H1 (cell line): ENCODE data around the gene RALGAPA1. TPM values are rescaled to one million over a fixed set of nuclear protein-coding genes. Genes with fewer than 3 reads are reported as not detected.

ENCODE experiments used
- CTCF ChIA-PET: fragments of 300-600 bp; sonication (Branson Sonifier 250); formaldehyde crosslinking; loops from one replicate; lab custom pipeline; 2021; ENCODE audit not compliant: partially characterized antibody; lab: Charles Lee
- POLR2A ChIA-PET: fragments of 300-600 bp; sonication (Branson Sonifier 250); formaldehyde crosslinking; loops from one replicate; lab custom pipeline; 2021; ENCODE audit warnings: inconsistent platforms; ENCODE audit not compliant: partially characterized antibody; lab: Charles Lee
- DNase-seq, 2 experiments: peaks; one replicate each; pipeline versions ENCODE4 v3.0.0 to v3.0.0-alpha.2; 2010 to 2022; ENCODE audit warnings: low spot score in 2 of 2, low read depth in 1 of 2, mixed read lengths in 1 of 2
- FAIRE-seq: peaks from 2 replicates; lab custom pipeline; 2011; peaks lifted over from hg19 to GRCh38; lab: Jason Lieb, UNC
- H2AFZ ChIP-seq: 2 replicates; pipeline ENCODE4 v1.8.1; 2012; ENCODE audit warnings: low read length, inconsistent platforms
- H2AK5ac ChIP-seq: 2 replicates; pipeline ENCODE4 v1.6.1; 2013; ENCODE audit warnings: low read depth, low read length
- H2BK120ac ChIP-seq: replicated peaks from 2 replicates; pipeline ENCODE3; 2013; ENCODE audit warnings: low read depth, low read length, inconsistent platforms
- H2BK12ac ChIP-seq: 2 replicates; pipeline ENCODE4 v1.6.1; 2013; ENCODE audit warnings: low read depth, low read length
- H2BK15ac ChIP-seq: 2 replicates; pipeline ENCODE4 v1.6.1; 2013; ENCODE audit warnings: low read length
- H2BK20ac ChIP-seq: 2 replicates; pipeline ENCODE4 v1.6.1; 2013; ENCODE audit warnings: low read length
- H2BK5ac ChIP-seq: 2 replicates; pipeline ENCODE4 v1.6.1; 2013; ENCODE audit warnings: low read depth, low read length
- H3K14ac ChIP-seq: 2 replicates; pipeline ENCODE4 v1.6.1; 2013; ENCODE audit warnings: inconsistent platforms; ENCODE audit not compliant: insufficient read length
- H3K18ac ChIP-seq: 2 replicates; pipeline ENCODE4 v1.6.1; 2013; ENCODE audit warnings: low read length; ENCODE audit errors: extremely low read depth
- H3K23ac ChIP-seq: 2 replicates; pipeline ENCODE4 v1.6.1; 2013; ENCODE audit warnings: inconsistent platforms; ENCODE audit not compliant: insufficient read length
- H3K23me2 ChIP-seq: 2 replicates; pipeline ENCODE4 v1.6.1; 2013; ENCODE audit warnings: low read depth, low read length
- H3K27ac ChIP-seq: 2 replicates; pipeline ENCODE4 v1.6.1; 2011; ENCODE audit warnings: low read depth, low read length, inconsistent platforms
- H3K27me3 ChIP-seq, 4 experiments: replicated peaks in 1 of 4; 1 replicate in 1 of 4; 2 replicates in 3 of 4; pipeline versions ENCODE4 v1.6.1 to v1.8.1; 2011 to 2013; ENCODE audit warnings: low read length in 3 of 4, mild to moderate bottlenecking in 3 of 4, inconsistent platforms in 2 of 4, mixed read lengths in 2 of 4, moderate library complexity in 1 of 4; ENCODE audit not compliant: control insufficient read depth in 3 of 4, insufficient read depth in 3 of 4; ENCODE audit errors: extremely low read depth in 1 of 4
- H3K36me3 ChIP-seq, 4 experiments: 2 replicates each; pipeline versions ENCODE4 v1.6.1 to v1.8.1; 2011 to 2013; ENCODE audit warnings: mild to moderate bottlenecking in 4 of 4, low read length in 3 of 4, moderate library complexity in 2 of 4, control low read depth in 1 of 4, inconsistent platforms in 1 of 4; ENCODE audit not compliant: insufficient read depth in 4 of 4, control insufficient read depth in 2 of 4
- H3K4ac ChIP-seq: replicated peaks from 2 replicates; pipeline ENCODE3; 2013; ENCODE audit warnings: low read length, low read depth, mixed read lengths, inconsistent platforms; ENCODE audit not compliant: insufficient read length
- H3K4me1 ChIP-seq, 4 experiments: replicated peaks in 1 of 4; 1 replicate in 1 of 4; 2 replicates in 3 of 4; pipeline versions ENCODE4 v1.6.1 to v1.8.1; 2011 to 2013; ENCODE audit warnings: low read length in 3 of 4, inconsistent platforms in 2 of 4, mixed read lengths in 1 of 4; ENCODE audit not compliant: insufficient read depth in 4 of 4, control insufficient read depth in 3 of 4
- H3K4me2 ChIP-seq, 2 experiments: 2 replicates each; pipeline versions ENCODE4 v1.6.1 to v1.8.1; 2011 to 2013; ENCODE audit warnings: low read depth in 2 of 2, low read length in 2 of 2, control low read depth in 1 of 2, inconsistent platforms in 1 of 2, mild to moderate bottlenecking in 1 of 2; ENCODE audit not compliant: insufficient read depth in 1 of 2
- H3K4me3 ChIP-seq, 4 experiments: fragments of 200-600, 300-600 bp in 1 of 4; sonication (generic), shearing (Covaris generic), sonication (Bioruptor Twin) in 1 of 4; 2 replicates each; pipeline versions ENCODE4 v1.5.1 to v1.8.1; 2011 to 2016; ENCODE audit warnings: low read length in 4 of 4, low read depth in 3 of 4, control low read depth in 2 of 4, inconsistent platforms in 2 of 4, mild to moderate bottlenecking in 2 of 4, mixed read lengths in 1 of 4, moderate library complexity in 1 of 4; ENCODE audit not compliant: insufficient read depth in 2 of 4; ENCODE audit errors: extremely low read depth in 1 of 4
- H3K56ac ChIP-seq: replicated peaks from 2 replicates; pipeline ENCODE3; 2013; ENCODE audit warnings: low read depth, mild to moderate bottlenecking, mixed read lengths, low read length, inconsistent platforms; ENCODE audit not compliant: insufficient read length
- H3K79me1 ChIP-seq: 2 replicates; pipeline ENCODE4 v1.6.1; 2013; ENCODE audit warnings: low read depth, low read length, control low read depth
- H3K79me2 ChIP-seq, 2 experiments: 2 replicates each; pipeline versions ENCODE4 v1.6.1 to v1.8.1; 2012 to 2013; ENCODE audit warnings: low read length in 2 of 2, mild to moderate bottlenecking in 2 of 2, inconsistent platforms in 1 of 2; ENCODE audit not compliant: insufficient read depth in 2 of 2, control insufficient read depth in 1 of 2
- H3K9ac ChIP-seq, 4 experiments: replicated peaks in 1 of 4; 1 replicate in 1 of 4; 2 replicates in 3 of 4; pipeline versions ENCODE4 v1.6.1 to v1.8.1; 2011 to 2013; ENCODE audit warnings: low read depth in 3 of 4, low read length in 3 of 4, control low read depth in 2 of 4, mild to moderate bottlenecking in 2 of 4, moderate library complexity in 2 of 4, inconsistent platforms in 1 of 4; ENCODE audit errors: extremely low read depth in 1 of 4
- H3K9me3 ChIP-seq, 2 experiments: 2 replicates each; pipeline versions ENCODE4 v1.6.1 to v1.8.1; 2012 to 2013; ENCODE audit warnings: mild to moderate bottlenecking in 2 of 2, moderate library complexity in 2 of 2, control low read depth in 1 of 2, inconsistent platforms in 1 of 2, low read depth in 1 of 2, low read length in 1 of 2, mixed read lengths in 1 of 2; ENCODE audit not compliant: insufficient read depth in 2 of 2
- H4K20me1 ChIP-seq, 2 experiments: replicated peaks in 1 of 2; 2 replicates each; pipeline versions ENCODE3 to v1.8.1; 2011 to 2013; ENCODE audit warnings: inconsistent platforms in 2 of 2, low read length in 2 of 2, mild to moderate bottlenecking in 1 of 2; ENCODE audit not compliant: insufficient read depth in 2 of 2, control insufficient read depth in 1 of 2
- H4K5ac ChIP-seq: 2 replicates; pipeline ENCODE4 v1.6.1; 2013; ENCODE audit warnings: low read length, low read depth, mixed read lengths, inconsistent platforms; ENCODE audit not compliant: insufficient read length
- H4K8ac ChIP-seq: 2 replicates; pipeline ENCODE4 v1.8.0; 2013; ENCODE audit warnings: mild to moderate bottlenecking, moderate library complexity, low read length, inconsistent platforms; ENCODE audit not compliant: insufficient read depth; ENCODE audit errors: extremely low read depth
- H4K91ac ChIP-seq: replicated peaks from 2 replicates; pipeline ENCODE3; 2013; ENCODE audit warnings: low read length, mixed read lengths, inconsistent platforms; ENCODE audit not compliant: insufficient read length
- CTBP2 ChIP-seq: IDR thresholded peaks from 2 replicates; pipeline ENCODE4 v1.7.0; 2011; ENCODE audit warnings: borderline replicate concordance, mild to moderate bottlenecking, moderate library complexity, mixed read lengths, low read length; ENCODE audit not compliant: insufficient read depth, insufficient read length
- EGR1 ChIP-seq: IDR thresholded peaks from 2 replicates; pipeline ENCODE4 v1.6.1; 2011; ENCODE audit warnings: low read depth, low read length, borderline replicate concordance
- EP300 ChIP-seq, 2 experiments: IDR thresholded peaks; 1 replicate in 1 of 2; 2 replicates in 1 of 2; pipeline ENCODE4 v1.6.1; 2011 to 2012; ENCODE audit warnings: low read depth in 2 of 2, low read length in 2 of 2, mild to moderate bottlenecking in 2 of 2, borderline replicate concordance in 1 of 2, inconsistent platforms in 1 of 2, moderate library complexity in 1 of 2
- MAX ChIP-seq: IDR thresholded peaks from 2 replicates; pipeline ENCODE4 v1.6.1; 2012; ENCODE audit warnings: inconsistent platforms
- NRF1 ChIP-seq: IDR thresholded peaks from 2 replicates; pipeline ENCODE4 v1.6.1; 2011; ENCODE audit warnings: mild to moderate bottlenecking, low read depth, low read length, improper control_type of control experiment
- TEAD4 ChIP-seq: IDR thresholded peaks from 2 replicates; pipeline ENCODE4 v1.6.1; 2012; ENCODE audit warnings: low read depth, low read length, inconsistent platforms, mixed read lengths
- WGBS, 2 experiments: shearing (Covaris generic) in 1 of 2; methylation state at CpG; one replicate each; pipeline versions ENCODE4 v1.1.6 to v1.1.7; 2013 to 2015; ENCODE audit warnings: low lambda C conversion rate in 2 of 2, mixed read lengths in 2 of 2, inconsistent platforms in 1 of 2, low coverage in 1 of 2, missing lambda C conversion rate in 1 of 2; ENCODE audit not compliant: insufficient replicate concordance in 2 of 2, insufficient coverage in 1 of 2, insufficient read length in 1 of 2; ENCODE audit errors: extremely low coverage in 1 of 2, missing lambda C conversion rate in 1 of 2; 5-methylcytosine and 5-hydroxymethylcytosine counted together
- polyA plus RNA-seq, 7 experiments: library from polyadenylated mRNA; depleted of rRNA in 3 of 7; stranded (reverse) in 5 of 7; unstranded in 2 of 7; fragments of >200 nt in 5 of 7; fragments of 200-250 nt in 2 of 7; gene quantifications; 1 replicate in 5 of 7; 2 replicates in 1 of 7; 4 replicates in 1 of 7; pipeline versions ENCODE4 v1.2.1 to v1.2.3, GENCODE V29; 2011 to 2013; ENCODE audit warnings: missing spikeins in 2 of 7, mixed read lengths in 2 of 7
- total RNA-seq: library from RNA; stranded (reverse); fragmentation: NEBNext Ultra II Directional; extraction: Animal tissue kit (Norgen Biotek cat#: 25700); gene quantifications from 2 replicates; pipeline ENCODE4 v1.2.1, GENCODE V29; 2021

The RALGAPA1 gene
- total and polyA plus RNA-seq, 2 of the 8 experiments (the other 6 are each of a cell fraction or from before 2014, with no cell fraction given): 4.2 to 26.7 TPM

GRCh38 chr14:35533357-35534207, 275.5 kb downstream of the RALGAPA1 start, which contains the start of gene INSM2:
Gene INSM2 (plus strand): TSS chr14:35534164. CDS start chr14:35534253, 89 bp downstream.
- POLR2A ChIA-PET: no interaction called here
- 1% methylated on average over 76 of the region's 100 CpGs; no CpG with 5 or more reads in 1 of the 2 experiments for WGBS, 2 experiments
- no peak for TF ChIP-seq EGR1
- TF ChIP-seq EP300 (IDR thresholded peaks at IDR 0.05; ENCODE audit: borderline replicate concordance in 1 of 2, low read depth in 2 of 2, low read length in 2 of 2): no peak
- TF ChIP-seq CTBP2: no peak
- TF ChIP-seq NRF1: no peak
- no peak for TF ChIP-seq TEAD4
- TF ChIP-seq MAX: peak; percentile 45

More at GRCh38 chr14:35533357-35534207, 275.5 kb downstream of the RALGAPA1 start, which contains the start of gene INSM2:
- H4K91ac ChIP-seq: no peak within 1 kb of the TSS
- no peak within 1 kb of the TSS for H4K5ac ChIP-seq
- H2AK5ac ChIP-seq: no peak within 1 kb of the TSS
- H3K27me3 ChIP-seq: peaks cover 19 to 57% (median 39%) of the 10 kb centered on the region in 4 experiments
- H3K9ac ChIP-seq: no peak within 1 kb of the TSS; a peak in 1 of 7 replicates
- no peak within 1 kb of the TSS for H2BK120ac ChIP-seq
- H2AFZ ChIP-seq: peak within 1 kb of the TSS; percentile 76; the same call in 1 of the 2 replicates
- H3K4me1 ChIP-seq: peaks cover 0 to 9% (median 3%) of the 10 kb centered on the region in 4 experiments; a peak in 5 of 7 replicates
- CTCF ChIA-PET: interaction anchor here (0.6 to 2.8 kb wide), 12 partner anchors 9 to 1024 kb away, joined by 3 to 11 read pairs (median 3); no protein-coding TSS in a partner anchor
- no peaks in the 10 kb centered on the region for H3K79me1 ChIP-seq
- H3K4me2 ChIP-seq: peak within 1 kb of the TSS; percentile 75 to 95
- no peak within 1 kb of the TSS for H3K14ac ChIP-seq
- peaks cover 6 to 9% of the 10 kb centered on the region in 2 experiments for H4K20me1 ChIP-seq
- H3K36me3 ChIP-seq: no peaks in the 10 kb centered on the region
- FAIRE-seq (no peak), DNase-seq (peak in 1 of 2 experiments; percentile 97)
- H3K18ac ChIP-seq: no peak within 1 kb of the TSS
- H3K4me3 ChIP-seq: peak within 1 kb of the TSS; percentile 58 to 78 (median 65)
- no peak within 1 kb of the TSS for H4K8ac ChIP-seq
- no peak within 1 kb of the TSS for H2BK5ac ChIP-seq
- no peak within 1 kb of the TSS for H3K56ac ChIP-seq
- no peak within 1 kb of the TSS for H2BK20ac ChIP-seq
- no peaks in the 10 kb centered on the region for H3K79me2 ChIP-seq
- H2BK15ac ChIP-seq: no peak within 1 kb of the TSS
- H3K23me2 ChIP-seq: peaks cover 18% of the 10 kb centered on the region
- H3K23ac ChIP-seq: no peak within 1 kb of the TSS
- no peak within 1 kb of the TSS for H3K4ac ChIP-seq
- no peak within 1 kb of the TSS for H3K27ac ChIP-seq
- H2BK12ac ChIP-seq: no peak within 1 kb of the TSS
- no peaks in the 10 kb centered on the region for H3K9me3 ChIP-seq
